Transverse colon (tissue), 4 donors: ENCODE data around the gene SIGLEC10. TPM values are rescaled to one million over a fixed set of nuclear protein-coding genes. Genes with fewer than 3 reads are reported as not detected.

ENCODE experiments used
- DNase-seq: peaks from one replicate; pipeline ENCODE4 v3.0.0-alpha.2; 2019
- H3K27ac ChIP-seq, 4 donors: fragments of 200-600 bp; sonication (generic); 2 replicates each; pipeline ENCODE4 v1.5.1; 2016 to 2018; ENCODE audit warnings: inconsistent platforms in 4 of 4
- H3K27me3 ChIP-seq: fragments of 200-600 bp; sonication (generic); 2 replicates; pipeline ENCODE4 v1.5.1; 2017; ENCODE audit warnings: inconsistent platforms
- H3K36me3 ChIP-seq, 4 donors: fragments of 200-600 bp; sonication (generic); 2 replicates each; pipeline ENCODE4 v1.5.1; 2017 to 2019; ENCODE audit warnings: inconsistent platforms in 4 of 4
- H3K4me1 ChIP-seq, 4 donors: fragments of 200-600 bp; sonication (generic); 2 replicates each; pipeline ENCODE4 v1.5.1; 2017 to 2020; ENCODE audit warnings: inconsistent platforms in 4 of 4
- H3K4me3 ChIP-seq, 4 donors: fragments of 200-600 bp; sonication (generic); 1 replicate in 1 of 4; 2 replicates in 3 of 4; pipeline versions ENCODE4 v1.5.1 to v1.6.1; 2017 to 2019; ENCODE audit warnings: inconsistent platforms in 4 of 4
- H3K9me3 ChIP-seq, 2 donors: fragments of 200-600 bp; sonication (generic); 2 replicates each; pipeline ENCODE4 v1.5.1; 2017 to 2019; ENCODE audit warnings: inconsistent platforms in 2 of 2
- CTCF ChIP-seq, 5 experiments: fragments of 200-600 bp in 3 of 5; fragments of 450-650 bp in 2 of 5; sonication (generic) in 3 of 5; IDR thresholded peaks; 1 replicate in 2 of 5; 2 replicates in 3 of 5; pipeline ENCODE4 v1.5.1; 2016 to 2017; ENCODE audit warnings: antibody characterized with exemption in 5 of 5, inconsistent platforms in 3 of 5, mild to moderate bottlenecking in 2 of 5, moderate library complexity in 1 of 5
- EP300 ChIP-seq: sonication (generic); formaldehyde crosslinking; IDR thresholded peaks from one replicate; pipeline ENCODE4 v1.6.1; 2017; ENCODE audit warnings: antibody characterized with exemption, low read depth
- POLR2A ChIP-seq: fragments of 450-650 bp; IDR thresholded peaks from one replicate; pipeline ENCODE4 v1.6.1; 2016; ENCODE audit warnings: antibody characterized with exemption, mild to moderate bottlenecking, moderate library complexity
- POLR2AphosphoS5 ChIP-seq, 3 donors: sonication (generic); formaldehyde crosslinking; IDR thresholded peaks; one replicate each; pipeline ENCODE4 v1.6.1; 2016; ENCODE audit warnings: antibody characterized with exemption in 3 of 3
- whole genome bisulfite sequencing, 2 donors: methylation state at CpG; one replicate each; pipeline ENCODE4 v1.1.5; 2018; ENCODE audit warnings: low coverage in 1 of 2; 5-methylcytosine and 5-hydroxymethylcytosine counted together
- in situ Hi-C, 4 donors: fragments of 200-750 bp; cut with MboI; loops; one replicate each; pipeline versions ENCODE4 v1.15.0 to v1.15.1; 2017; ENCODE audit warnings: low sequenced_read_pairs in 3 of 4, low pct_ligation_motif_present in 1 of 4, low pct_unique_long_range_greater_than_20kb in 1 of 4
- intact Hi-C: fragments of 100-400 bp; cut with DNase I; formaldehyde crosslinking; loops from one replicate; pipeline ENCODE4 v1.15.1; 2023; ENCODE audit warnings: low total_unique reads
- total RNA-seq, 4 donors: library from RNA; depleted of rRNA; stranded (reverse); fragments of >200 nt; gene quantifications; one replicate each; pipeline ENCODE4 v1.1.0, GENCODE V29; 2016

The SIGLEC10 gene
- total RNA-seq, 4 donors from 2014 or later = 3.7 to 15.7 (median 4.9) TPM; not detected in 1

- WGBS, 2 donors = 69 to 80% methylated on average over 3 to 11 of the region's 11 CpGs
Observed at GRCh38 chr19:51375504-51376221, 41.8 kb downstream of the SIGLEC10 start.

DNA sequence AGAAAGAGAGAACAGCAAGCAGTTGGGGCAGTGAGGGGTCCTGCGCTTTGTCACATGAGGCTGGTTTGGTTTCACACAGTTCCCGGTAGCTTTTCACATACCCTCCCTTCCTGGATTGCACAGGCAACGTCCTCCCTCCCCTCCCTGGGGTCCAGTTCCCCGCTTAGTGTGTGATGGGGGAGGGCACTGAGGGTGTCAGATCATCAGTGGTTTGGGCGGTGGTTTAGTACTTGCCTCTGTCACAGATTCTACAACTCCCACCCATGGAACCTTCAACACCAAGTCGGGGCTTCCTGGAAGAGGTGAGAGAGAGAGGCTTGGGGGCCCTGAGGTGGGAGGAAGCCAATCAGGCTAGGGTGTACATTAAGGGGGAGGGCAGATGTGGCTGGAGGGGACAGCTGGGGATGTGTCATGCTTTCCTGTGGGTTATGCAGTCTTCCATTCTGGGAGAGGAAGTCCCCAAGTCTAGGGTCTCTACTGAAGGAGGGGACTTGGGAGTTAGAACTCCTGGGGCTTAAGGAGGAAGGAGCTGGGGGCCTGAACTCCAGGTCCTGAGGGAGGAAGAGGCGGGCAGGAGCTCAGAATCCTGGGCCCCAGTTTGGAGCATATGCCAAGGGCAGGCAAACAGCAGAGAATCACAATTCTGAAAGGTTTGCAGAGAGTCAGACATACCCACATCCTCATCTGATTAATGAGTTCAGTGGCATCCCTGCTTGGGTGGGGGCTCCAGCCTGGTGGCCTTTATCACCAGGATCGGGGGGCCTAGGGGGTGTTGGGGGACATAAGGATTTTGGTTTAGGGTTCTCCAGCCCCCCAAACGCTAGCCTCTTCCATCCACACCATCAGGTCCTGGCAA lies 44.6 kb downstream of the SIGLEC10 start, which contains the start of gene NKG7:
Gene NKG7, minus strand, starts transcription at position 6 of the 856 bp plus-strand sequence. CDS start 119 bp downstream, outside the sequence.
- in situ Hi-C loops = no loop called here
- intact Hi-C loops = loop anchor here (10.0 kb wide), 1 partner anchor 322 kb away; the partner anchor contains the start of gene SPACA6
- H3K36me3 ChIP-seq = no peaks in the 10 kb centered on the region
- no peak within 1 kb of the TSS for H3K4me3 ChIP-seq
- no peak for DNase-seq
- no peak for TF ChIP-seq EP300
- no peak for TF ChIP-seq POLR2A
- TF ChIP-seq CTCF (IDR thresholded peaks at IDR 0.05) = no peak
- no peak for TF ChIP-seq POLR2AphosphoS5 (IDR thresholded peaks at IDR 0.05)
- no peaks in the 10 kb centered on the region for H3K27me3 ChIP-seq
- no peaks in the 10 kb centered on the region for H3K9me3 ChIP-seq
- H3K27ac ChIP-seq = peak within 1 kb of the TSS; percentile 2 to 42 (median 18)
- peaks cover 0 to 6% (median 3%) of the 10 kb centered on the region in 4 donors for H3K4me1 ChIP-seq
- WGBS, 2 donors = 44% methylated on average over 9 of the region's 9 CpGs; no CpG with 5 or more reads in 1 of the 2 donors

More at GRCh38 chr19:51375504-51376221, 41.8 kb downstream of the SIGLEC10 start:
- Histone ChIP-seq H3K27me3 (no peaks in the 10 kb centered on the region), H3K27ac (no peak overlapping the region), H3K4me3 (no peak overlapping the region), H3K9me3 (no peaks in the 10 kb centered on the region), H3K4me1 (no peaks in the 10 kb centered on the region), H3K36me3 (no peaks in the 10 kb centered on the region)
- in situ Hi-C loops (no loop called here), intact Hi-C loops (loop anchor here (10.0 kb wide), 1 partner anchor 319 kb away; the partner anchor contains the start of gene SPACA6)
- TF ChIP-seq CTCF (IDR thresholded peaks at IDR 0.05) (no peak), POLR2AphosphoS5 (IDR thresholded peaks at IDR 0.05) (no peak), POLR2A (no peak), EP300 (no peak)
- no peak for DNase-seq

DNA sequence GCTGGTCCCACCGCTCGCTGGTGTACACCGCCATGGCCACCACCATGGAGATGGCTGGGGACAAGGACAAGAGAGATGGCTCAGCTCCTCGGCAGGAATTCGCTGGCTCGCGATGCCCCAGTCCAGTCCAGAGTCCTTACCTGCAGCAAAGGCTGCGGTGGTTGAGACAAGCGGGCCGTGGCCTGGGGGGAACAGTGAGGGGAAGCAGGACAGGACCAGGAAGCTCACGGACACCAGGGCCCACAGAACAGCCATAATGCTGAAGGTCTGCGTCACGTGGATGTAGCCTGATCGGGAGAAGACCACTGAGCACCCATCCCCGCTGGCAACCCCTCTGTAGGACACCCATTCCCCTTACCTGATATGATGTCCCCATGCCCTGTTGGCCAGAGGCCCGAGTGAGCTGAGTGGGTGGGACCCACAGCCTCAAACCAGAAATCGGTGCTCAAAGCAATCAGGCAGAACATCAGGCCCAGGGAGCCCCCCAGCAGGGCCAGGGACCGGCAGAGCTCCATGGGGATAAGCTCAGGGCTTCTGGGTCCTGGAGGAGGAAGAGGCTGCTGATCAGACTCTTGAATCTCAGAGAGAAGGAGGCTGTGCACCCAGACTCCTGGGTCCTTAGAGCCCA lies 45.3 kb downstream of the SIGLEC10 start:
- WGBS, 2 donors = 78 to 83% methylated on average over 5 to 18 of the region's 18 CpGs
- H3K9me3 ChIP-seq = no peaks in the 10 kb centered on the region
- intact Hi-C loops = loop anchor here (10.0 kb wide), 1 partner anchor 323 kb away; the partner anchor contains the start of gene SPACA6
- H3K4me1 ChIP-seq = peaks cover 0 to 8% (median 3%) of the 10 kb centered on the region in 4 donors
- no peaks in the 10 kb centered on the region for H3K36me3 ChIP-seq
- no peaks in the 10 kb centered on the region for H3K27me3 ChIP-seq
- peak overlapping the region; percentile 2 to 42 (median 18) for H3K27ac ChIP-seq
- no peak for DNase-seq
- H3K4me3 ChIP-seq = no peak overlapping the region
- in situ Hi-C loops = no loop called here
- TF ChIP-seq EP300 (no peak), CTCF (IDR thresholded peaks at IDR 0.05) (no peak), POLR2AphosphoS5 (IDR thresholded peaks at IDR 0.05) (no peak), POLR2A (no peak)
